Esophagus muscularis mucosa (tissue), 4 donors: ENCODE results near the gene CYSTM1. TPM values are rescaled to one million over a fixed set of nuclear protein-coding genes. Genes with fewer than 3 reads are reported as not detected.

ENCODE experiments used
- DNase-seq: peaks from one replicate; pipeline ENCODE4 v3.0.0-alpha.2; 2017; ENCODE audit errors: extremely low spot score
- H3K27ac ChIP-seq, 4 donors: fragments of 200-600 bp; sonication (generic); replicated peaks in 1 of 4; 1 replicate in 3 of 4; 2 replicates in 1 of 4; pipeline ENCODE4 v1.5.1; 2016 to 2019; ENCODE audit warnings: mild to moderate bottlenecking in 1 of 4
- H3K27me3 ChIP-seq, 4 donors: fragments of 200-600 bp; sonication (generic); one replicate each; pipeline versions ENCODE4 v1.5.1 to v1.6.0; 2016 to 2019
- H3K36me3 ChIP-seq, 4 donors: fragments of 200-600 bp; sonication (generic); one replicate each; pipeline ENCODE4 v1.5.1; 2016 to 2019
- H3K4me1 ChIP-seq, 4 donors: fragments of 200-600 bp; sonication (generic); one replicate each; pipeline ENCODE4 v1.5.1; 2016 to 2019
- H3K4me3 ChIP-seq, 4 donors: fragments of 200-600 bp; sonication (generic); 1 replicate in 2 of 4; 2 replicates in 2 of 4; pipeline ENCODE4 v1.5.1; 2016 to 2019; ENCODE audit warnings: mild to moderate bottlenecking in 4 of 4, moderate library complexity in 1 of 4
- H3K9me3 ChIP-seq, 4 donors: fragments of 200-600 bp; sonication (generic); 1 replicate in 3 of 4; 2 replicates in 1 of 4; pipeline ENCODE4 v1.5.1; 2016 to 2019
- EP300 ChIP-seq: sonication (generic); formaldehyde crosslinking; IDR thresholded peaks from one replicate; pipeline ENCODE4 v1.6.1; 2017; ENCODE audit warnings: antibody characterized with exemption
- POLR2A ChIP-seq: fragments of 450-650 bp; IDR thresholded peaks from one replicate; pipeline ENCODE4 v1.6.1; 2017; ENCODE audit warnings: antibody characterized with exemption, moderate library complexity, mild to moderate bottlenecking, low read depth
- POLR2AphosphoS5 ChIP-seq, 2 donors: sonication (generic); formaldehyde crosslinking; IDR thresholded peaks; one replicate each; pipeline ENCODE4 v1.6.1; 2017; ENCODE audit warnings: antibody characterized with exemption in 2 of 2
- WGBS: methylation state at CpG from one replicate; pipeline ENCODE4 v1.1.5; 2018; 5-methylcytosine and 5-hydroxymethylcytosine counted together
- intact Hi-C: fragments of 100-400 bp; cut with DNase I; formaldehyde crosslinking; loops from one replicate; pipeline ENCODE4 v1.15.1; 2023
- total RNA-seq, 4 donors: library from RNA; depleted of rRNA; stranded (reverse); fragments of >200 nt; gene quantifications; one replicate each; pipeline versions ENCODE4 v1.1.0 to v1.2.1, GENCODE V29; 2016
- TF ChIP-seq, protein P1 (sequence below), 3 experiments: fragments of 200-600 bp in 2 of 3; fragments of 450-650 bp in 1 of 3; sonication (generic) in 2 of 3; IDR thresholded peaks; one replicate each; pipeline ENCODE4 v1.5.1; 2017 to 2019; ENCODE audit warnings: antibody characterized with exemption in 3 of 3, mild to moderate bottlenecking in 2 of 3, moderate library complexity in 1 of 3

CYSTM1 gene
- total RNA-seq, 4 donors from 2014 or later = 54.0 to 81.0 (median 67.8) TPM

DNA sequence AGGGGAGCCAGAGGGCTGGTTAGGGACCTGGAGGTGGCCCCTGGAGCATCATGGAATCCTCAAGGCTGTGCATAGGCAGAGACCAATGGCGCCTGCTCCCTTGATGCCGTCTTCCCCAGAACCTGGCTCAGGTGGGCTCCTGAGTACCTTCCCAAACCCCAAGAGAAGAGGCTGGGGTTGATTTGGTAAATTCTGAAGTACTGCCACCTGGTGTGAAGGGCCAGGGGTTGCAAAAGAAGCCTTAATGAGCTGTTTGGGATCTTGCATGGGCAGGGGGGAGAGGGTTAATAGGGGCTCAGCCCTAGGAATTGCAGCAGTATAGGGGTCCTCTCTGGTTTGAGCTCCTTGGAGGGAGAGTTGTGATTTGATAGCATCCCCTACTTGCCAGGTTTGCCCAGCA, 52.1 kb downstream of the CYSTM1 start:
- peaks cover 13 to 34% (median 21%) of the 10 kb centered on the region in 4 donors for H3K4me1 ChIP-seq
- TF ChIP-seq EP300 (no peak), POLR2AphosphoS5 (IDR thresholded peaks at IDR 0.05) (no peak), POLR2A (no peak)
- TF ChIP-seq, protein P1, sequence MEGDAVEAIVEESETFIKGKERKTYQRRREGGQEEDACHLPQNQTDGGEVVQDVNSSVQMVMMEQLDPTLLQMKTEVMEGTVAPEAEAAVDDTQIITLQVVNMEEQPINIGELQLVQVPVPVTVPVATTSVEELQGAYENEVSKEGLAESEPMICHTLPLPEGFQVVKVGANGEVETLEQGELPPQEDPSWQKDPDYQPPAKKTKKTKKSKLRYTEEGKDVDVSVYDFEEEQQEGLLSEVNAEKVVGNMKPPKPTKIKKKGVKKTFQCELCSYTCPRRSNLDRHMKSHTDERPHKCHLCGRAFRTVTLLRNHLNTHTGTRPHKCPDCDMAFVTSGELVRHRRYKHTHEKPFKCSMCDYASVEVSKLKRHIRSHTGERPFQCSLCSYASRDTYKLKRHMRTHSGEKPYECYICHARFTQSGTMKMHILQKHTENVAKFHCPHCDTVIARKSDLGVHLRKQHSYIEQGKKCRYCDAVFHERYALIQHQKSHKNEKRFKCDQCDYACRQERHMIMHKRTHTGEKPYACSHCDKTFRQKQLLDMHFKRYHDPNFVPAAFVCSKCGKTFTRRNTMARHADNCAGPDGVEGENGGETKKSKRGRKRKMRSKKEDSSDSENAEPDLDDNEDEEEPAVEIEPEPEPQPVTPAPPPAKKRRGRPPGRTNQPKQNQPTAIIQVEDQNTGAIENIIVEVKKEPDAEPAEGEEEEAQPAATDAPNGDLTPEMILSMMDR (IDR thresholded peaks at IDR 0.05) = no peak
- no peaks in the 10 kb centered on the region for H3K9me3 ChIP-seq
- intact Hi-C loops = loop anchor here (5.0 kb wide), 1 partner anchor 35 kb away; no protein-coding TSS in a partner anchor
- H3K4me3 ChIP-seq = no peak overlapping the region
- no peaks in the 10 kb centered on the region for H3K27me3 ChIP-seq
- no peak for DNase-seq
- 96% methylated on average over 2 of the region's 2 CpGs for WGBS
- no peak overlapping the region for H3K27ac ChIP-seq
- no peaks in the 10 kb centered on the region for H3K36me3 ChIP-seq

DNA sequence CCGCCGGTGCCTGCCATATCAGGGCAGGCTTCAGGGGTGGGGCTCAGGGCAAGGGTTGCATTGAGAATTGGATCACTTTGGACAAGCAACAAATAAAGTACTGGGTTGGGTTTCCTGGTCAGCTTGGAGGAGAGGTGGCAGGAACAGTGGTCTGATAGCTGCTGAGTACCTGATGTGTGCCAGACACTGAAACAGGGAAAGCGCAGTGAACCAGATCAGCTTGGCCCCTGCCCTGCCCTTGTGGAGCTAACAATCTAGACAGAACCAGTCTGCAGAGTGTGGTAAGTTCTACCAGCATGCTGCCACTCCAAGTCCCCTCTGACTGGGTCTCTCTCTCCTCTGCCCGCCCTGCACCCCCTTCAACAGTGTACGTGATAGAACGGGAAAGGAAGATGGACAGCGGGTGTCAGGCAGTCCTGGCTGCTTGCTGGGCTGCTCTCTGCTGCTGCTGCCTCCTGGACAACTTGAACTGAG, 53.4 kb downstream of the CYSTM1 start:
- H3K27ac ChIP-seq = no peak overlapping the region
- intact Hi-C loops = loop anchor here (5.0 kb wide), 1 partner anchor 36 kb away; no protein-coding TSS in a partner anchor
- TF ChIP-seq, protein P1 (IDR thresholded peaks at IDR 0.05) = no peak
- TF ChIP-seq EP300 (no peak), POLR2A (no peak), POLR2AphosphoS5 (IDR thresholded peaks at IDR 0.05) (no peak)
- H3K9me3 ChIP-seq = no peaks in the 10 kb centered on the region
- 88% methylated on average over 6 of the region's 7 CpGs for WGBS
- DNase-seq = no peak
- H3K36me3 ChIP-seq = no peaks in the 10 kb centered on the region
- H3K4me3 ChIP-seq = no peak overlapping the region
- H3K4me1 ChIP-seq = peaks cover 3 to 21% (median 10%) of the 10 kb centered on the region in 4 donors
- H3K27me3 ChIP-seq = no peaks in the 10 kb centered on the region

DNA sequence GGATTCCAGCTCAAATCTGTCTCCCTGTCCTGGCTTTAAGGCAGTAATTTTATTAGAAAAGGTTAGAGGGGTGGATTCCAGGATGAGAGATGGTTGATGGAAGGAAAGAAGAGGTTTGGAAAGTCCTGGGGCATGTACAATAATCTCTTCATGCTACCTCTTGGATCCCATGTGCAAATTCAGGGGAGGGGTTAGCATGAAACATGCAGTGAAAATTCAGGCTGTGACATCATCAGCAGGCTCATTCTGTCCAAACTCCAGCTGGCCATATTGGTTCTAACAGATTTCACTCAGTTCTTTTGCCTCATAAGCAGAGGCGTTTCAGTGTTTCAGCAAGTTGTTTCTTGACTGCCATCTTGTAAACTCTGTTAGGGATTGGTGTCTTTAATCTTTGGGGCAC, 55.4 kb downstream of the CYSTM1 start:
- whole genome bisulfite sequencing = 87% methylated on average over 1 of the region's 1 CpG
- H3K4me3 ChIP-seq = no peak overlapping the region
- peaks cover 0 to 8% (median 3%) of the 10 kb centered on the region in 4 donors for H3K4me1 ChIP-seq
- intact Hi-C loops = no loop called here
- no peaks in the 10 kb centered on the region for H3K36me3 ChIP-seq
- H3K9me3 ChIP-seq = no peaks in the 10 kb centered on the region
- no peaks in the 10 kb centered on the region for H3K27me3 ChIP-seq
- no peak overlapping the region for H3K27ac ChIP-seq
- TF ChIP-seq POLR2A = no peak
- no peak for TF ChIP-seq POLR2AphosphoS5 (IDR thresholded peaks at IDR 0.05)
- TF ChIP-seq, protein P1 (IDR thresholded peaks at IDR 0.05) = no peak
- TF ChIP-seq EP300 = no peak
- DNase-seq = no peak

DNA sequence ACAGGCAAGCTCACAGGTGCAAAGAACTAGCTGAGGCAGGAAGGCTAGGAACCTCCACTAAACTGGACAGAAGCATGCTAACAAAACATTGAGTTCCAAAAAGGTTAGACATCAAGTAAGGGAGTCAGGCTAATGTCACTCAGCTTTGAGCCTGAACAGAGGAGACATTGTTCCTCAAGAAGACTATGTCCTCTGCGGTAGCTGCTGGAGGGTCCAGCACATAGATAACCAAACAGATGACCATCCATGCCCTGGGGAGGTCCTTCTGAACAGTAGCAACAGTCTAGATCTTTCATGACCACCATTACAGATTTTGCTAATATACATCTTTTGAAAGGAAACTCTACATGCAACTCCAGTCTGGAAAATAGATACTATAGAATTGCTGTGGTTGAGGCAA, 57.7 kb downstream of the CYSTM1 start:
- Histone ChIP-seq H3K4me1 (peaks cover 0 to 3% (median 0%) of the 10 kb centered on the region in 4 donors), H3K27ac (no peak overlapping the region), H3K9me3 (no peaks in the 10 kb centered on the region), H3K4me3 (no peak overlapping the region), H3K27me3 (no peaks in the 10 kb centered on the region), H3K36me3 (no peaks in the 10 kb centered on the region)
- TF ChIP-seq POLR2A = no peak
- TF ChIP-seq POLR2AphosphoS5 (IDR thresholded peaks at IDR 0.05) = no peak
- TF ChIP-seq, protein P1 (IDR thresholded peaks at IDR 0.05) = no peak
- TF ChIP-seq EP300 = no peak
- DNase-seq = no peak
- WGBS = 89% methylated on average over 1 of the region's 1 CpG
- intact Hi-C loops = no loop called here
